ENCODE results near the gene SELENOS. TPM values are rescaled to one million over a fixed set of nuclear protein-coding genes. Genes with fewer than 3 reads are reported as not detected.

Gene SELENOS
- polyA plus RNA-seq, 2 of the 4 experiments (the other 2 are of a cell fraction), result 97.9 to 184 TPM

DNA sequence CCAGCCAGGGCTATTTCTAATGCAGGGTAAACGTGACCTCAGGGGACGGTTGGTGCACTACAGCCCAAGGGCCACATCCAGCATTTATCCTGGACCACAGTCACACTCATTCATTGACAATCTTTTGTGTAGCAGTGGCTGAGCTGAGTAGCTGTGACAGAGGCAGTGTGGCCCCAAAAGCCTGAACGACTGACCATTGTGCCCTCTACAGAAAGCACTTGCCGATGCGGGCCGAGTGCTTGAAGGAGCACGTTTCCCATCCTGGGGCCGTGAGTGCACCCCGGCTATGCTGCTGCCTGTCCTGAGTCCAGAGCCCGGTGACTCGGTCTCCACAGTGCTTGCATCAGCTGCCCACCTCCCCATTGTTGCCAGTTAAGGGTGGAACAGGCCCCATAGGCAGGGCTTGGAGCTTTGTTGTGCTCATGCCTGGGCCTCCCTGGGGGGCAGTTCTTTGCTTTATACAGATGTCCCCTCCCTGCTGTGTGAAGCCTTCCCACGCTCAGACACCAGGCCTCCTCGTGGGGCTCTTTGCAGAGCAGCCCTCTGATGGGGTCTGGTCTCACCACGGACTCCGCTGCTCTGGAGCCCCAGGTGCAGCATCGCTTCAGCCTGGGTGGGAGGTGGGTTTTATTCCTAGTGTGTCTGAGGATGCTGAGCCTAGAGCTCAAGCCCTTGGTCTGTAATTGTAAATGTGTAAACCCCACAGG is 30.8 kb upstream of the SELENOS start:
- WGBS (ENCODE audit: missing lambda C conversion rate), result 87% methylated on average over 15 of the region's 16 CpGs
- no peak overlapping the region for H3K4me3 ChIP-seq
- no peak for DNase-seq (ENCODE audit: low read depth in 1 of 2, low spot score in 1 of 2)
- no peaks in the 10 kb centered on the region for H3K9me3 ChIP-seq
- TF ChIP-seq NPAS2 (CRISPR knock-in tag; IDR thresholded peaks at IDR 0.05; ENCODE audit: borderline replicate concordance) (no peak), POLR2AphosphoS2 (conservative IDR thresholded peaks at IDR 0.05; ENCODE audit: low read length) (no peak), EHF (CRISPR knock-in tag; IDR thresholded peaks at IDR 0.05) (no peak), HOXB13 (CRISPR knock-in tag; IDR thresholded peaks at IDR 0.05; ENCODE audit: low read depth) (no peak), HOXA7 (CRISPR knock-in tag; IDR thresholded peaks at IDR 0.05) (no peak), RNF2 (IDR thresholded peaks at IDR 0.05; ENCODE audit: borderline replicate concordance, low read depth) (no peak), FOSB (CRISPR knock-in tag; IDR thresholded peaks at IDR 0.05) (no peak), NFE2L2 (conservative IDR thresholded peaks at IDR 0.05; ENCODE audit: low read length) (no peak), CBX8 (IDR thresholded peaks at IDR 0.05) (no peak), EP300 (IDR thresholded peaks at IDR 0.05) (no peak), JUNB (IDR thresholded peaks at IDR 0.05) (no peak), HOXB5 (CRISPR knock-in tag; IDR thresholded peaks at IDR 0.05) (no peak), KDM5A (IDR thresholded peaks at IDR 0.05) (no peak)
- TF ChIP-seq, protein P1, sequence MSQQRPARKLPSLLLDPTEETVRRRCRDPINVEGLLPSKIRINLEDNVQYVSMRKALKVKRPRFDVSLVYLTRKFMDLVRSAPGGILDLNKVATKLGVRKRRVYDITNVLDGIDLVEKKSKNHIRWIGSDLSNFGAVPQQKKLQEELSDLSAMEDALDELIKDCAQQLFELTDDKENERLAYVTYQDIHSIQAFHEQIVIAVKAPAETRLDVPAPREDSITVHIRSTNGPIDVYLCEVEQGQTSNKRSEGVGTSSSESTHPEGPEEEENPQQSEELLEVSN (IDR thresholded peaks at IDR 0.05; ENCODE audit: borderline replicate concordance, low read depth), result no peak
- TF ChIP-seq, protein P2, sequence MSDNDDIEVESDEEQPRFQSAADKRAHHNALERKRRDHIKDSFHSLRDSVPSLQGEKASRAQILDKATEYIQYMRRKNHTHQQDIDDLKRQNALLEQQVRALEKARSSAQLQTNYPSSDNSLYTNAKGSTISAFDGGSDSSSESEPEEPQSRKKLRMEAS (IDR thresholded peaks at IDR 0.05), result no peak
- TF ChIP-seq, protein P3, sequence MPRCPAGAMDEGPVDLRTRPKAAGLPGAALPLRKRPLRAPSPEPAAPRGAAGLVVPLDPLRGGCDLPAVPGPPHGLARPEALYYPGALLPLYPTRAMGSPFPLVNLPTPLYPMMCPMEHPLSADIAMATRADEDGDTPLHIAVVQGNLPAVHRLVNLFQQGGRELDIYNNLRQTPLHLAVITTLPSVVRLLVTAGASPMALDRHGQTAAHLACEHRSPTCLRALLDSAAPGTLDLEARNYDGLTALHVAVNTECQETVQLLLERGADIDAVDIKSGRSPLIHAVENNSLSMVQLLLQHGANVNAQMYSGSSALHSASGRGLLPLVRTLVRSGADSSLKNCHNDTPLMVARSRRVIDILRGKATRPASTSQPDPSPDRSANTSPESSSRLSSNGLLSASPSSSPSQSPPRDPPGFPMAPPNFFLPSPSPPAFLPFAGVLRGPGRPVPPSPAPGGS (IDR thresholded peaks at IDR 0.05), result no peak
- TF ChIP-seq, protein P4, sequence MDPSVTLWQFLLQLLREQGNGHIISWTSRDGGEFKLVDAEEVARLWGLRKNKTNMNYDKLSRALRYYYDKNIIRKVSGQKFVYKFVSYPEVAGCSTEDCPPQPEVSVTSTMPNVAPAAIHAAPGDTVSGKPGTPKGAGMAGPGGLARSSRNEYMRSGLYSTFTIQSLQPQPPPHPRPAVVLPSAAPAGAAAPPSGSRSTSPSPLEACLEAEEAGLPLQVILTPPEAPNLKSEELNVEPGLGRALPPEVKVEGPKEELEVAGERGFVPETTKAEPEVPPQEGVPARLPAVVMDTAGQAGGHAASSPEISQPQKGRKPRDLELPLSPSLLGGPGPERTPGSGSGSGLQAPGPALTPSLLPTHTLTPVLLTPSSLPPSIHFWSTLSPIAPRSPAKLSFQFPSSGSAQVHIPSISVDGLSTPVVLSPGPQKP (IDR thresholded peaks at IDR 0.05; ENCODE audit: low read depth, low read length), result no peak
- TF ChIP-seq, protein P5, sequence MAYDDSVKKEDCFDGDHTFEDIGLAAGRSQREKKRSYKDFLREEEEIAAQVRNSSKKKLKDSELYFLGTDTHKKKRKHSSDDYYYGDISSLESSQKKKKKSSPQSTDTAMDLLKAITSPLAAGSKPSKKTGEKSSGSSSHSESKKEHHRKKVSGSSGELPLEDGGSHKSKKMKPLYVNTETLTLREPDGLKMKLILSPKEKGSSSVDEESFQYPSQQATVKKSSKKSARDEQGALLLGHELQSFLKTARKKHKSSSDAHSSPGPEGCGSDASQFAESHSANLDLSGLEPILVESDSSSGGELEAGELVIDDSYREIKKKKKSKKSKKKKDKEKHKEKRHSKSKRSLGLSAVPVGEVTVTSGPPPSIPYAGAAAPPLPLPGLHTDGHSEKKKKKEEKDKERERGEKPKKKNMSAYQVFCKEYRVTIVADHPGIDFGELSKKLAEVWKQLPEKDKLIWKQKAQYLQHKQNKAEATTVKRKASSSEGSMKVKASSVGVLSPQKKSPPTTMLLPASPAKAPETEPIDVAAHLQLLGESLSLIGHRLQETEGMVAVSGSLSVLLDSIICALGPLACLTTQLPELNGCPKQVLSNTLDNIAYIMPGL (CRISPR knock-in tag; IDR thresholded peaks at IDR 0.05; ENCODE audit: borderline replicate concordance), result no peak
- TF ChIP-seq, protein P6, sequence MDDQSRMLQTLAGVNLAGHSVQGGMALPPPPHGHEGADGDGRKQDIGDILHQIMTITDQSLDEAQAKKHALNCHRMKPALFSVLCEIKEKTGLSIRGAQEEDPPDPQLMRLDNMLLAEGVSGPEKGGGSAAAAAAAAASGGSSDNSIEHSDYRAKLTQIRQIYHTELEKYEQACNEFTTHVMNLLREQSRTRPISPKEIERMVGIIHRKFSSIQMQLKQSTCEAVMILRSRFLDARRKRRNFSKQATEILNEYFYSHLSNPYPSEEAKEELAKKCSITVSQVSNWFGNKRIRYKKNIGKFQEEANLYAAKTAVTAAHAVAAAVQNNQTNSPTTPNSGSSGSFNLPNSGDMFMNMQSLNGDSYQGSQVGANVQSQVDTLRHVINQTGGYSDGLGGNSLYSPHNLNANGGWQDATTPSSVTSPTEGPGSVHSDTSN (IDR thresholded peaks at IDR 0.05), result no peak
- CTCF ChIA-PET, result interaction anchor here (0.6 to 13.3 kb wide), 4 partner anchors 8 to 1103 kb away, joined by 3 to 227 read pairs (median 10); no protein-coding TSS in a partner anchor
- POLR2A ChIA-PET, result no interaction called here
- no peak for FAIRE-seq
- H3K4me1 ChIP-seq, result no peaks in the 10 kb centered on the region
- no peak overlapping the region for H3K4me2 ChIP-seq
- ATAC-seq, result no peak; a peak in 2 of 6 replicates
- H3K27ac ChIP-seq, result no peak overlapping the region
